ENCODE data around the gene MARCO. TPM values are rescaled to one million over a fixed set of nuclear protein-coding genes. Genes with fewer than 3 reads are reported as not detected.

The MARCO gene
- polyA plus RNA-seq, 1 of the 3 experiments (the other 2 are of a cell fraction), result not detected

GRCh38 chr2:118987886-118988285 is 45.9 kb downstream of the MARCO start (continued):
- TF ChIP-seq CHD2 (IDR thresholded peaks at IDR 0.05; ENCODE audit: low read length, partially characterized antibody) (no peak), GABPA (IDR thresholded peaks at IDR 0.05; ENCODE audit: low read depth) (no peak), TEAD4 (IDR thresholded peaks at IDR 0.05; ENCODE audit: borderline replicate concordance, insufficient read depth) (no peak), SIN3A (IDR thresholded peaks at IDR 0.05; ENCODE audit: borderline replicate concordance, low read depth, low read length) (no peak), RAD21 (IDR thresholded peaks at IDR 0.05; ENCODE audit: low read length) (no peak)

GRCh38 chr2:118988706-118989105 is 46.7 kb downstream of the MARCO start:
- no peaks in the 10 kb centered on the region for H3K36me3 ChIP-seq (replicated peaks in 1 of 2; ENCODE audit: control insufficient read depth in 1 of 2, insufficient read depth in 2 of 2, low read length in 1 of 2)
- peaks cover 3% of the 10 kb centered on the region; the same call in 1 of the 2 replicates for H3K27me3 ChIP-seq (ENCODE audit: insufficient read depth)
- no peak overlapping the region for H3K9ac ChIP-seq
- no peak overlapping the region for H3K4me2 ChIP-seq
- 30% methylated on average over 5 of the region's 5 CpGs for WGBS (ENCODE audit: low lambda C conversion rate)
- H2AFZ ChIP-seq (ENCODE audit: low read depth), result no peak overlapping the region
- H3K9me3 ChIP-seq, result no peaks in the 10 kb centered on the region
- DNase-seq, result no peak
- no peaks in the 10 kb centered on the region for H4K20me1 ChIP-seq (ENCODE audit: insufficient read depth)
- no peaks in the 10 kb centered on the region for H3K79me2 ChIP-seq (ENCODE audit: insufficient read depth)
- no peak overlapping the region for H3K27ac ChIP-seq (ENCODE audit: low read depth in 2 of 2, low read length in 1 of 2)
- H3K9me2 ChIP-seq, result no peaks in the 10 kb centered on the region
- H3F3A ChIP-seq (replicated peaks; ENCODE audit: insufficient read depth), result no peaks in the 10 kb centered on the region
- no peak overlapping the region for H3K4me3 ChIP-seq (ENCODE audit: low read depth in 2 of 2, low read length in 1 of 2)
- TF ChIP-seq SMC3 (IDR thresholded peaks at IDR 0.05; ENCODE audit: low read depth, low read length) (no peak), TEAD4 (IDR thresholded peaks at IDR 0.05; ENCODE audit: borderline replicate concordance, insufficient read depth) (no peak), RAD21 (IDR thresholded peaks at IDR 0.05; ENCODE audit: low read length) (no peak), ZBTB33 (IDR thresholded peaks at IDR 0.05; ENCODE audit: borderline replicate concordance, low read depth) (no peak), CHD2 (IDR thresholded peaks at IDR 0.05; ENCODE audit: low read length, partially characterized antibody) (no peak), NRF1 (IDR thresholded peaks at IDR 0.05; ENCODE audit: low read depth, low read length) (no peak), SIN3A (IDR thresholded peaks at IDR 0.05; ENCODE audit: borderline replicate concordance, low read depth, low read length) (no peak), JUND (IDR thresholded peaks at IDR 0.05) (no peak), GATA2 (CRISPR knock-in tag; IDR thresholded peaks at IDR 0.05) (no peak), TAF1 (IDR thresholded peaks at IDR 0.05; ENCODE audit: borderline replicate concordance, low read depth, low read length) (no peak), NFIC (IDR thresholded peaks at IDR 0.05; ENCODE audit: borderline replicate concordance) (no peak), EZH2phosphoT487 (IDR thresholded peaks at IDR 0.05; ENCODE audit: borderline replicate concordance, low read depth) (no peak), RCOR1 (IDR thresholded peaks at IDR 0.05; ENCODE audit: low read length) (no peak), USF1 (IDR thresholded peaks at IDR 0.05; ENCODE audit: borderline replicate concordance, low read depth) (no peak), RFX5 (IDR thresholded peaks at IDR 0.05; ENCODE audit: low read length) (no peak), PBX3 (IDR thresholded peaks at IDR 0.05) (no peak), FOSL2 (IDR thresholded peaks at IDR 0.05; ENCODE audit: borderline replicate concordance, low read depth) (no peak), RXRA (IDR thresholded peaks at IDR 0.05; ENCODE audit: borderline replicate concordance, low read depth) (no peak), CTCF (IDR thresholded peaks at IDR 0.05) (no peak), USF2 (IDR thresholded peaks at IDR 0.05; ENCODE audit: borderline replicate concordance, low read depth, low read length) (no peak)
- ChIA-PET CTCF (no interaction called here), POLR2A (no interaction called here)
- H3K4me1 ChIP-seq (ENCODE audit: control insufficient read depth in 1 of 2, insufficient read depth in 2 of 2, low read depth in 1 of 2, low read length in 1 of 2), result no peaks in the 10 kb centered on the region

All from SK-N-SH (cell line).